HT1080 (cell line): Measurements from ENCODE around the gene FYCO1. TPM values are rescaled to one million over a fixed set of nuclear protein-coding genes. Genes with fewer than 3 reads are reported as not detected.
A peak's percentile ranks its signal among the peaks of the same experiment; 100 is the strongest.

Experiments used
- DNase-seq: peaks from one replicate; pipeline ENCODE4 v3.0.0-alpha.2; 2015; ENCODE audit warnings: low read depth
- total RNA-seq: library from RNA; depleted of rRNA; stranded (reverse); fragments of >200 nt; shearing (Covaris generic); gene quantifications from 2 replicates; pipeline ENCODE4 v1.2.3, GENCODE V29; 2014

FYCO1 gene
- total RNA-seq, 1 experiment from 2014 or later, result 10.3 TPM

DNA sequence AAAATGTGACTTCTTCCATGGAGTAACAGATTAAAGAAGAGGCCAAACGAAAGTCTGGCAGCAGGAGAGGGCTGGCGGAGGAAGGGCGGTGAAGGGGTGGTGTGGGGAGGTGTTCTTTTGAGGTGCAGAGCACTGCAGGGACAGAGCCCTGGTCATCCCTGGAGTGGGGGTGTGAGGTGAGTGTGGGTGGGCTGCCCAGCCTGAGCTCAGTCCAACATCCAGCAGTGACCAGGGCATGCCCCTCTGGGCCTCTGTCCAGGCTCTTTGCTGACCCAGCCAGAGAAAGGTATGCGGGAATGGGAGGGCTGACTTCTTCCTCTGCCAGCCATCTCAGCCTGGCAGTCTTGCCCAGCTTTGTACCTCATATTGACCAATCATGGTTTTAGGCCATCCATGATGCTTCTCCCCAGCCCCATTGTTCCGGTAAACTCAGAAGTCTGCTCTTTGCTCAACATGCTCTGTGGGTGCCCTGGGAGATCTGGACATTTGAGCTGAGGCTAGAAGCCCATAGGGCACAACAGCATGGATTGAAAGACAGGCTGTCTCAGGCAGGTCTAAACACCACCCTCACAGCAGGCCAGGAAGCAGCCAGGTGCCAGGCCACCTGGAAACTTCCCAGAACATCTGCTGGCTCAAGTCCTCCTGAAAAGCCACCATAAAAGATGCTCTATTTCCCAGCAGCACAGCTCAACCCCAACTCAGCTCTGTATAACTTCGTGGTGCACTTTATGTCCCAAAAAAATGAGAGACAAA lies 78.3 kb downstream of the FYCO1 start:
- no peak for DNase-seq

DNA sequence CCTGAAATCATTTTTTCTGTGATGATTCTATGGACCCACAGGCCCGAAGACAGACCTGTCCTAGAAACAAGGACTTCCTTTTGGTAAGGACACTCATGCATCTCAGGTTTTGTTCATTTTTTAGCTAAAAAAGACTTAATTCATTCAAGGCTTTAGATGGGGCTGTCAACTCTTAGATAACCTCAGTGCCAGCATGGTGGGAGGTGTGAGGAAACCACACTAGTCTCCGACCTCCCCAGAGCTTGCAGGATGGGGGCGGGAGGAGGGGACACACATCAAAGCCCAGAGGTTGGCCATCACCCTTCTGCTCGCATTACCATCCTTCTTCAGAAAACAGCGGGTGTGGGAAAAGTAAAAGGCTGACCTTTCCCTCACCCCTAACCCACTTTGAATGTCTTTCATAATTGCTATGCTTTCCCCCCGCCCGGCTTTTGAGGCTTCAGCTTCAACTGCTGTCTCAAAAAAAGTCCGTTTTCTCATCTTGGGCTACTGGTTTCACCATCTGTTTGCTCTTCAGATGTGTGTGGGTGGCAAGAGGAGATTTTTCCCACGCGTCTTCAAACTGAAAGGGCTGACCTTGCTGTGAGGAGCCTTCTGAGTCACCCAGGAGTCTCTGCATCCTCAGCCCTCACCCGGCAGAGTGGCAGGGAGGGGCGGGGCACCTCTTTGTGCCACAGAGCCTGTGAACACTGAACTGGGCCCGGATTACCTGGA lies 79.9 kb downstream of the FYCO1 start:
- peak; percentile 85 for DNase-seq

DNA sequence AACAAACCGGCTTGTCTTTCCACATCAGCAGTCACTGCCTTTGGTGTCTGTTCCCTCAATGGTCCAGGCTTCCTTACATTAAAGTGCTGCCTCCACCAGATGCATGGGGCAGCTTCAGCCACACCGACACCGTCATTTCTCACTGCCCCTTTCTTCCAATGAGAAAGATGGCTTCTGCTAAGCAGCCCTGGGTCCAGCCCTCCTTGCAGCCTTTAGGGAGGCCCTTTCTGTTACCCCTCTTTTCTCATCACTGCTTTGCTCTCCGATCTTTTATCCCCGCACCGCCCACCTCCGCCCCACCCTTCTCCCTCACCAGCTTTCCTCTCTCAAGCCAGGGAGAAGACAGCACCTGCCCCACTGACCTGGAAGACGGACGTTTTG lies 80.6 kb downstream of the FYCO1 start:
- no peak for DNase-seq

DNA sequence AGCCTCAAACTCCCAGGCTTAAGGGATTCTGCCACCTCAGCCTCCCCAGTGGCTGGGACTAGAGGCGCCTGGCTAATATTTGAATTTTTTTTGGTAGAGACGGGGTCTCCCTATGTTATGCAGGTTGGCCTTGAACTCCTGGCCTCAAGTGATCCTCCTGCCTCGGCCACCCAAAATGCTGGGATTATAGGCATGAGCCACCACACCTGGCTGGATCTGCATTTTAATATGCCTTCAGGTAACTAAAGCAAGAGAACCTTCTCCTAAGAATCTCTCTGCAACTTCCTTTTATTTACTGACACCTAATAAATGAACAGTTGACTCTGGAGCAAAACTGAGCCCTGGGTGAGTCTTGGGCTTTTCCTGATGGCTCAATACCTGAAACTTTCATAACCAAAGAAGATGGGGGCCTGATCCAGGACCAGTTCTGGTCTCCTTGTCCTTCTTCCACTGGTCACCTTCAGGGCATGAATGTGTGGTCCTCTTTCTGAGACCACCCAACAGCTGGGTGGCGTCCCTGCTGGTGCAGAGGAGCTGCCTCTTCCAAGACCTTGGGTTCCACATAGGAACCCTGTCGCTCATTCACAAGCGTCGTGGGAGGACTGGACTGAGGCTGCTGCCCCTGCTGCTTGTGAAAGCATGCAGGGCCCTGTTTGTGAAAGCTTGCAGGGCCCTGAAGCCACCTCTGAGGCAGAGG lies 81.1 kb downstream of the FYCO1 start:
- DNase-seq, result no peak

DNA sequence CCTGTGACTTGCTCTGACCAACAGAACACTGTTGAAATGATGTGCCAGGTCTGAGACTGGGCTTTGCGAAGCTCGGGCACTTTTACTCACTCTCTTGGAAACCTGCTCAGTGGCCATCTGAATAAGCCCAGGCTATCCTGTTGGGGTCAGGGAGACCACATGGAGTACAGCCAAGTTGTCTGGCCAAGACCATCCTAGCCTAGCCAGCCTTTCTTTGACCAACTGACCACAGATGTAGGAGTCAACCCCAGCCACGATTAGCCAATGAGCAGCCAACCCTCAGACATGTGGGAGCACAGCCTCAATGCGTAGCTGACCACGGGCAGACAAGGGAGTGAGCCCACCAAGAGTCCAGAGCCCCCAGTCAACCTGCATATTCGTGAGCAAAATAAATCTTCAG lies 83.2 kb downstream of the FYCO1 start:
- DNase-seq, result no peak

DNA sequence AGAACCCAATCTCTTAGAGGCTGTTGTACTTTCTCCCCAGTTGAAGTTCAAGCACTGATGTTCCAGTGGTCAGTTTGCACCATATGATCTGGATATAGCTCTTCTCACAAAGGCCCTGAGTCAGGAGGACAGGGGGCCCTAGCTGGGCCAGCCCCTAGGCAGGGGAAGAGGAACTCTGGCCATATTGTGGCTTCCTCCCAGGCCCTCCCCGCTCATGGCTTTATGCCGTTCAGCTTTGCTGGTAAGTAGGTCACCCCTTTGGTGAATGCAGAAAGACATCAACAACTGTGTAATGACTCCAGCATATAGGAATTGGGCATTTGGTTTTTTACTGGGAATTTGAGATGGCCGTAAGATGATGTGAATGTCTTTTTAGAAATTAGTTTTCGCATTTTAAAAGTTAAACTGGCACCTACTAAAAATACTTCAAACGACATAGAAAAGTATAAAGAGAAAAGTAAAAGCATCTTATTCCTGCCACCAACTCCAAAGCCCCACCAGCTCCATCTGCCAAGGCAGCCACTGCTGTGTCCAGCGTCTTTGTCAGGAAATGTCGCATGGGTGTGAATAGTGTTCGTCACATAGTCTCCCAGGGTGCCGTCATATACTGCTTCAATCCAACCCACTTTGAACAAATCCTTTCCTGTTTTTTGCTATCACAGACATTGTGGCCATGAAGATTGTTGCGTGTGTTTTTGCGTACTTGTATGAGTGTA lies 84.0 kb downstream of the FYCO1 start:
- DNase-seq, result no peak

DNA sequence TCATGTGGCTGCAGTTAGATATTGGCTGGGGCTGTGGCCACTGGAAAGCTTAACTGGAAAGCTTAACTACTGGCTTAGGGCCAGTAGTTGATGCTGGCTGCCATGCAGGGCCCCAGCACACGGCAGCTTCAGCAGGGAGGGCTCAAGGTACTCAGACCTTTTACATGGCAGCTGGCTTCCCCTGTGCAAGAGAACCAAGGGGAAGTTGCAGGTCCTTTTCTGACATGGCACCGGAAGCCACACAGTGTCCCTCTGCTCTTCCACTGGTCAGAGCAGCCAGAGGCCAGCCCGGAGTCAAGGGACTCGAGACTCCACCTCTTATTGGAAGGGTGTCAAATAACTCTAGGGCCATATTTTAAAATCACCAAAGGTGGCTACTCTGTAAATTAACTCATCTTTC lies 84.7 kb downstream of the FYCO1 start:
- no peak for DNase-seq

DNA sequence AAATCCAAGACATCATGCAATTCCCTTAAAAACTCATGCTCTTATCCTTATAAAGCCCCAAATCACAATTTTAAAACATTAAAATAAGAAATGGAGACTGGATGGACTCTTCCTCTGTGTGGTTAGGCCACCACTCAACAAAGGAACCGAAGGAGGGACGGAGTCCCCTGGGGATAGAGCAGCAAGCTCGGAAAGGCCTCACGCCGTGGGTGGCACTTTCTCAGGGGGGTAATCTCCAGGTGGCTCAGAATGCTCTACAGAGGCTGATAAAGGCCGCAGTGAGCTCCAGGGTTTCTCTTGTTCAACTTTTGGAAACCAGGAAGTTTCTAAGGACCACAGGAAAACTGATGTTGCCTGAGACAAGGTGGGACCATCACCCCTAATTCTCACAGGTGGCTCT lies 86.1 kb downstream of the FYCO1 start:
- DNase-seq, result no peak

DNA sequence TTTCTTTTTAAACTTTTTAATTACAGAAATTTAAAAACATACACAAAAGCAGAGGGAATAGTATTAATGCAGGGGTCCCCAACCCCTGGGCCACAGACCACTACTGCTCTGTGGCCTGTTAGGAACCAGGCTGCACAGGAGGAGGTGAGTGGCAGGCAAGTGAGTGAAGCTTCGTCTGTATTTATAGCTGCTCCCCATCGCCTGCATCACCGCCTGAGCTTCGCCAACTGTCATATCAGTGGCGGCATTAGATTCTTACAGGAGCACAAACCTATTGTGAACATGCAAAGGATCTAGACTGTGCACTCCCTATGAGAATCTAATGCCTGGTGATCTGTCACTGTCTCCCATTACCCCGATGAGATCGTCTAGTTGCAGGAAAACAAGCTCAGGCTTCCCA lies 86.9 kb downstream of the FYCO1 start:
- no peak for DNase-seq

DNA sequence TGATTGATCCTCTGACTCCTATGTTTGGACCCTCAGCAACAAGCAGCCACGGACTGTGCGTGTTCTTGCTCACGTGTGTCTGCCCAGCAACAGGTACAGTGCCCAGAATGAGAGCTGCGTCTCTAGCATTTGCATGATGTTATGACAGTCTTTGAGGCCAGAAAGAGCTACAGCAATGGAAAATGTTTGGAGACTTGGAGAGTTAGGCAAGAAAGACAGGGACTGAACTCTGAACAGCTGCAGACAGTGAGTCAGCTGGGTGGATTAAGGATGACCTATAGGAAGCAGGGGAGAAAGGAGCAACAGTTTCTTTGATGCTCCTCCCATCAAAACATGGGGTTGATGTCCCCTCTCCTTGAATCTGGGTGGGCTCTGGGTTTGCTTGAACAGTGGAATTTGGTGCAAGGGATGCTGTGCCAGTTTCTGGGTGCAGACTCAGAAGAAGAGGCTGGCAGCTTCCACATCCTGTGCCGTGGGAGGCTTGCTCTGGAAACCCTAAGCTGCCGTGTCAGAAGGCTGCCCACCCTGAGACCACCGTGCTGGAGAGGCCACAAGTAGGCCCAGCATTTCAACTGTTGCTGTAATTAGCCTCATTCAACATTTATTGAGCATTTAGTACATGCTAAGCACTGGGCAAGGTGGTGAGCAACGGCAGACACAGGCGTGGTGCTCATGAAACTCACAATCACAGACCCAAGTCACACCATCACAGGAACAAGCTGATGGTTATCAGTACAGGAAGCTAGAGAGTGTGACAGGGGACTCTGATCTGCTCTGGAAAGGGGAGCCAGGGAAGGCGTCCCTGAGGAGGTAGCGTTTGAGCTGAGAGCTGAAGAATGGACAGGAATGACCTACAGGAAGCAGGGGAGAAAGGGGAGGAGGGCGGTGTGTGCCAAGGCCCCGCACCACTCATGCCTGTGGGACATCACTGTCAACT lies 87.6 kb downstream of the FYCO1 start:
- no peak for DNase-seq

DNA sequence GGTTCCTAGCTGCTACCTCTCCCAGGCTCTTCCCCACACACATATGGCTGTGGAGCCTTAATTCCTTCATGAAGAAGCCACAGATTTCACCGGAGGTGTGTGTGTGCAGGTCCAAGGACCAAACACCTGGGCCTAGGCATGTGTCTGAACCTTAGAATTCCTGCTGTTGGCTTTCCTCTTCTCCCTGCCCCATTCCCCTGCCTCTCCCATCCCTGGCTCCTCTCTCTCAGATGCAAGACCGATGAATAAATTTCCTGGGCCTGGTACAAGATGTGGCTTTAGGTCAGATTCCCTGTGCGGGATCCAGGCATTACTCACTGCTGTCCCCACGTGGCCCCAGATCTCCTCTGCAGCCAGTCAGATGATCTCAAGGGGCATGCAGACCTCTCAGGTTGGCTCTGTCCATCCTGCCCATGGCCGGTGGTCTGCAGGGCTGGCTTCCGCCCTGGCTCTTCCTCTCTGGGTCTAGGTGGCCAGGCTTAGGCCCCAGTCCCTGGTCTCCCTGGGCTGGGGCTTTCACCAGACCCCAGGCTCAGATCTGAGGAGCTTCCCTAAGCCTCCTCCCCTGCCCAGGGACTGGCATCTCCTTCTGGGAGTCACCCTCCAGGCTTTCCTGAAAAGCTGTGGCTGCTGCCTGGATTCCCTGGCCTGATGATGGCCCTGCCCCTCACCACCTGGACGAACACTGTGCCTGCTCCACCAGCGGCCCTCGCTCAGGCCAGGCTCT lies 88.8 kb downstream of the FYCO1 start:
- peak; percentile 57 for DNase-seq

DNA sequence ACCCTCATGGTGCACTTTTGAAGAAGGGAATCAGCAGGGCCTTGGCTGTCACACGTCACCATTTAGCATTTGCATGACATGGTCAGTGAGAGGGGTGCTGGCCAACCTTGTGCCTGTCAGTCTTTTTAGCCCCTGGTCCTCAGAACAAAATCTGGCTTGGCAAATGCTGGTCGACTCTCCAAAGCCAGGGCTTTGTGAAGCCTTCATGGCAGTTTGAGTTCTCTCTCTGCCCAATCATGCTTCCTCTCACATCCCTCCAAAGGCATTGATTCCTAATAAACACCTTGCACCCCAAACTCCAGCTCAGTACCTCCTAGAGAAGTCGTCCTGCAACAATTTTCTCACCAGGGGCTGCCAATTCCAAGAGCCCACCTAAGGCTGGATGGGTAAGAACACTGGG lies 89.9 kb downstream of the FYCO1 start:
- DNase-seq, result no peak

DNA sequence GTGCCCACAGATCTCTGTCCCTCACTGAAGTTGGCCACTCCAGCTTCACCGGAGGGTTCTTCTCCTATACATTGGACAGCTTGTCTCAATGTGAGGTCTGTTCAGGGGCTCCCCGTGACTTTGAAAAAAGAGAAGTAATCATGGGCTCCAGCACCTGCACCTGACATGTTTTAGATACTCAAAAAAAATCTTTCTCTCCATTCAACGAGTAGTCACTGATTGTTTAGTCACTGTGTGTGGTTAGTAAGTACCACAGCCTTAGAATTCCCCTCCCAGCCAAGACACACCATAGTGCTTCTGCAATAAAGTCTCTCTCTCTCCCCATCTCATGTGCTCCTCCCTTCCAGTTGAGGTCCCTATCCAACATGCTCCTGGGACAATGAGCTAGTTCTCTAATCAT lies 90.7 kb downstream of the FYCO1 start:
- DNase-seq, result no peak

DNA sequence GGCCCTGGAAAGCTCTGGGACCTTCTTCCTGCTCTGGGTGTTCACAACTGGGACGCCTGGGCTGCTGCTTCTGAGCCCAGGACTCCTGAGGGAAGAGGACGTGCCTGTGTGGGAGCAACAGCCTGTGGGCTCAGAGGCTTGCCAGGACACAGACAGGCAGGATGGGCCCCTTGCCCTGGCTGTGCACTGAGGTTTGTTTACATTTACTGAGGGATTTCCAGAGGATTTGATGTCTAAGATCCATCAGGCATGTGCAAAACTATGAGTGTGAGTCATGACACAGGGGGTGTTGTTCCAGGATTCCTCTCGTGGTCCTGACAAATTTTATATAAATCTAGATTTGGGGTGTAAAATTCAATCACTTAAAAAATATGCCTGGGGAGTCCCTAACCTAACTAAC lies 98.7 kb downstream of the FYCO1 start:
- DNase-seq, result peak; percentile 24

DNA sequence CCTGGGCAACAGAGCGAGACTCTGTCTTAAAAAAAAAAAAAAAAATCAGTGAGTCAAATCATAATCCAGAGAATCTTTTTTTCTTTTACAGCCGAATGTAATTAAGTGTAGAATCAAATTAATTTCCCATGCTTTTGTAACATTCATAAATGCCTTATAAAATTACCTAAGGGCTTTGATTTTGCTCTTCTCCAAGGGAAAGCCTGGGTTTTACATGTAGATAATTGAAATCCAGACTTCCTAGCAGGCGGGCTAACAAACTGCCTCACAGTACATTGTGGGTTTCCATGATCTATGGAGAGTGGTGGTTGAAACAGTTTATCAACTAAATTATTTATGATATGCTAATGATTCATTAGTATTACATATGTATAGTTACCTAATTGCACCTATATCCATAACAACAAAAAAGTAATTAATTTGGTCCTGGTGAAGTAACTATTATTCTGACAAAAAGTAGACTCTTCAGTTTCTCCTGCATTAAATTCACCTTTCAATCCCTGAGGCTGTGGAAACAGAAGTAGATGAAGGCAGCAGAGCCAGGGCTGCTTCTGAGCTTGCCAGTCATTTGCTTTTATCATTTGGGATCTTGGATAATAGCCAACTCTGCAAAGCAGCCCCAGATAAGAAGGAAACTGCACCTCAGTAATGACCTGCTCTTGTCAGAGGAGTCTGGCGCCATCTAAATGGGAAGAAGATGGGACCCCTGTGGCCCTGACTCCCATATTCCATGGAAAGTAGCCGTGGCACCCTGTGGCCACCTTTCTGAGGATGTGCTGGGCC lies 99.7 kb downstream of the FYCO1 start:
- DNase-seq, result no peak

DNA sequence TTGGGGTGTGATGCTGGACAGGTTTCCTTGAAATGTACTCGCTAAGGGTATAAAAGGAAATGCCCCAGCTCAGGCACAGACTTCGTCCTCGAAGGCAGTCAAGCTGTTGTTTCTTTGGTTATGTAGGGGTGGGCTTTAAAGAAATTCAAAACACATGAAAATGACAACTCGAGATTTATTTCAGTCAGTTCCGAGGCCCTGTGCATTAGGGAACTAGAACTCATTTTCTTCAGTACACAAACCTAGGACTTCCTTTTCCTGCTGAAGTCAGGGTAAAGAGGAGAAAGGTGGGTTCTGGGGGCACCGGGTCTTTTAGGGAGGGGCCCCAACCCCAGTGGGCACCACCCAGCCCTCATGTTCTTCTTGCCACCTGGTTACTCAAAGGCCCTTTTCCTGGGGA lies 101.6 kb downstream of the FYCO1 start:
- no peak for DNase-seq

DNA sequence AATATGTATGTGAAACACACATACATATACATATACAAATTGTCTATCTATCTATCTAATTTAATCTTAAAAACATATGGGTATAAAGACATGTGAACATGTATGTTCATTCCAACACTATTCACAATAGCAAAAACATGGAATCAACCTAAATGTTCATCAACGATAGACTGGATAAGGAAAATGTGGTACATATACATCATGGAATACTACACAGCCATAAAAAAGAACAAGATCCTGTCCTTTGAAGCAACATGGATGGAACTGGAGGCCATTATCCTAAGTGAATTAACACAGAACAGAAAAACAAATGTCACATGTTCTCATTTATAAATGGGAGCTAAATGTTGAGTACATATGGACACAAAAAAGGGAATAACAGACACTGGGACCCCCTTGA lies 103.5 kb downstream of the FYCO1 start:
- no peak for DNase-seq

DNA sequence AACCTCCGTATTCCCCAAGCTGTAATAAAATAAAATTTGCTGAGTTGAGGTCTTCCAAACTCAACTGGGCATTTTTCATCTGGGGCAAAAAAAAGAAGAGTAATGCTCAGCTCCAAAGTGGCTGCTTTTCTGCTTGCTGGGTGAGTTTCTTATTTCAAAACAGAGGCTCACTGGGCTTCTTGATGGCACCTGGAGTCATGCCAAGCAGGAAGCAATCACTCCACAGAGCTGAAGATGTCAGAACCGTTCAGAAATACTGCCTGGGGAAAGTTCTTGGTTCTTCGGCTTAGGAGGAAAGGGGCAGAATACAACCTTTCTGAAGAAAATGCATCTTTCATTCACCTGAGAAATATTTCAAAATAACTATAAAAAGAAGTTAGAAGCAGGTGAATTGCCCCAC lies 105.2 kb downstream of the FYCO1 start:
- no peak for DNase-seq

DNA sequence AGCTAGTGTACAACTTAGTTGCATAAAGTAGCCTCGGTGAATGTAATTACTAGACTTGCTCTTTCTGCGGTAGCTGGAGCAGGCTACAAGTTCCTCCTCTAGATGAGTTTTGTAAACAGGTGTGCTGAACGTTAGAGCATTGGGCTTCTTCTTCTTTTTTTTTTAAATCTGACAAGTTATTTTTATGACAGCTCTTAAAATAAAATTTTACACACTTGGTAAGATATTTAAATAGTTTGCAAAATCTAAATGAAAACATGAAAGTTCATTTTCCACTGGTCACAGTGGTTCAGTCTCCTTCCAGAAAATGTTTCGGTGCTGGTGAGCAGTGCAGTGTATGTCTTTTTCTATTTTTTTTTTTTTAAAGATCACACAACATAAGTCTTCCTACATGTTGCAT lies 106.3 kb downstream of the FYCO1 start:
- no peak for DNase-seq
